Measurements from ENCODE around the gene SMG7.

DNA sequence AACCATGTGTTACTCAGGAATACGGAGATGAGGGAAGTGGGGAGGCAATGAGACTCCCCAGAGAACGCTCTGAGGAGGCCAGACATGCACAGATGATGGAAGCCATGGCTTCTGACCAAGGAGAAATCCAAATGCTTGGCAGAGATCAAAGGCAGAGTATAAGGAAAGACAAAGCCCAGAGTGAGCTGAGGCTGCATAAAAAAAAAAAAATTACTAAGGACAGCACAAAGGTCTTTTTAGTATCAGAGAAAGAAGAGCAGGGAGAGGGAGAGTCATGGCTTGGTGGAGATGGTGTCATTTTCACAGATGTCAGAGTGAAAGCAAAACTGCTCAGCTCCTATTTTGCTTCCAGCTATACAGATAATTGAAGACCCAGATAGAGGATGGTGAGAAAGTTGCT, 126.1 kb downstream of the SMG7 start:
- TF ChIP-seq, protein P1, sequence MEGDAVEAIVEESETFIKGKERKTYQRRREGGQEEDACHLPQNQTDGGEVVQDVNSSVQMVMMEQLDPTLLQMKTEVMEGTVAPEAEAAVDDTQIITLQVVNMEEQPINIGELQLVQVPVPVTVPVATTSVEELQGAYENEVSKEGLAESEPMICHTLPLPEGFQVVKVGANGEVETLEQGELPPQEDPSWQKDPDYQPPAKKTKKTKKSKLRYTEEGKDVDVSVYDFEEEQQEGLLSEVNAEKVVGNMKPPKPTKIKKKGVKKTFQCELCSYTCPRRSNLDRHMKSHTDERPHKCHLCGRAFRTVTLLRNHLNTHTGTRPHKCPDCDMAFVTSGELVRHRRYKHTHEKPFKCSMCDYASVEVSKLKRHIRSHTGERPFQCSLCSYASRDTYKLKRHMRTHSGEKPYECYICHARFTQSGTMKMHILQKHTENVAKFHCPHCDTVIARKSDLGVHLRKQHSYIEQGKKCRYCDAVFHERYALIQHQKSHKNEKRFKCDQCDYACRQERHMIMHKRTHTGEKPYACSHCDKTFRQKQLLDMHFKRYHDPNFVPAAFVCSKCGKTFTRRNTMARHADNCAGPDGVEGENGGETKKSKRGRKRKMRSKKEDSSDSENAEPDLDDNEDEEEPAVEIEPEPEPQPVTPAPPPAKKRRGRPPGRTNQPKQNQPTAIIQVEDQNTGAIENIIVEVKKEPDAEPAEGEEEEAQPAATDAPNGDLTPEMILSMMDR (conservative IDR thresholded peaks at IDR 0.05), result no peak
- TF ChIP-seq EZH2 (IDR thresholded peaks at IDR 0.05; ENCODE audit: low read depth), result no peak

All from PC-9 (cell line).